ENCODE results near the gene CACNA2D3. TPM values are rescaled to one million over a fixed set of nuclear protein-coding genes. Genes with fewer than 3 reads are reported as not detected.

Gene CACNA2D3
- total RNA-seq, 1 donor from 2014 or later: 10.0 TPM

DNA sequence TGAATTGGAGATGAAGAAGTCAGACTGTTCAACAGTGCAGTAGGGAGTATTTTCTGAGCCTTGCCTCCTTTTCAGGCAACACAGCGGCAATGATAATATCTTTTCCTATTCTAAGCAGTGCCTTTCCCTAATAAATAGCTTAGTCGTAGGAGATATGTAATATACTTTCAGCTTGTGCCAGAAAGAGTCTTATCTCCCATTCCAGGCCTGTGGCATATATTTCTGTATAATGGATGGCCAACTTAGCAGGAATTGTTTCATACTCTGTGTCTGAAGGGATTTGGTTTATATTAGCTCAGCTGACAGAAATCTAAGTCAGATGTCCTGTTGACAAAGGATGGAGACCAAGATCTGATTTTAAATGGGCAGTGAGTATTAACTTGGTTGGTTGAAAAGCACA, 397.1 kb downstream of the CACNA2D3 start:
- no peak for DNase-seq
- H3K4me1 Mint-ChIP-seq (ENCODE audit: low read depth, unreplicated experiment): peaks cover 7% of the 10 kb centered on the region
- H3K4me3 Mint-ChIP-seq (ENCODE audit: unreplicated experiment): no peak overlapping the region
- no peak overlapping the region for H3K27ac Mint-ChIP-seq (ENCODE audit: unreplicated experiment)
- TF ChIP-seq, protein P1, sequence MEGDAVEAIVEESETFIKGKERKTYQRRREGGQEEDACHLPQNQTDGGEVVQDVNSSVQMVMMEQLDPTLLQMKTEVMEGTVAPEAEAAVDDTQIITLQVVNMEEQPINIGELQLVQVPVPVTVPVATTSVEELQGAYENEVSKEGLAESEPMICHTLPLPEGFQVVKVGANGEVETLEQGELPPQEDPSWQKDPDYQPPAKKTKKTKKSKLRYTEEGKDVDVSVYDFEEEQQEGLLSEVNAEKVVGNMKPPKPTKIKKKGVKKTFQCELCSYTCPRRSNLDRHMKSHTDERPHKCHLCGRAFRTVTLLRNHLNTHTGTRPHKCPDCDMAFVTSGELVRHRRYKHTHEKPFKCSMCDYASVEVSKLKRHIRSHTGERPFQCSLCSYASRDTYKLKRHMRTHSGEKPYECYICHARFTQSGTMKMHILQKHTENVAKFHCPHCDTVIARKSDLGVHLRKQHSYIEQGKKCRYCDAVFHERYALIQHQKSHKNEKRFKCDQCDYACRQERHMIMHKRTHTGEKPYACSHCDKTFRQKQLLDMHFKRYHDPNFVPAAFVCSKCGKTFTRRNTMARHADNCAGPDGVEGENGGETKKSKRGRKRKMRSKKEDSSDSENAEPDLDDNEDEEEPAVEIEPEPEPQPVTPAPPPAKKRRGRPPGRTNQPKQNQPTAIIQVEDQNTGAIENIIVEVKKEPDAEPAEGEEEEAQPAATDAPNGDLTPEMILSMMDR (IDR thresholded peaks at IDR 0.05; ENCODE audit: partially characterized antibody, unreplicated experiment): no peak
- peaks cover 1% of the 10 kb centered on the region for H3K9me3 Mint-ChIP-seq (ENCODE audit: unreplicated experiment)
- no peaks in the 10 kb centered on the region for H3K36me3 Mint-ChIP-seq (ENCODE audit: unreplicated experiment)
- no peaks in the 10 kb centered on the region for H3K27me3 Mint-ChIP-seq (ENCODE audit: unreplicated experiment)

DNA sequence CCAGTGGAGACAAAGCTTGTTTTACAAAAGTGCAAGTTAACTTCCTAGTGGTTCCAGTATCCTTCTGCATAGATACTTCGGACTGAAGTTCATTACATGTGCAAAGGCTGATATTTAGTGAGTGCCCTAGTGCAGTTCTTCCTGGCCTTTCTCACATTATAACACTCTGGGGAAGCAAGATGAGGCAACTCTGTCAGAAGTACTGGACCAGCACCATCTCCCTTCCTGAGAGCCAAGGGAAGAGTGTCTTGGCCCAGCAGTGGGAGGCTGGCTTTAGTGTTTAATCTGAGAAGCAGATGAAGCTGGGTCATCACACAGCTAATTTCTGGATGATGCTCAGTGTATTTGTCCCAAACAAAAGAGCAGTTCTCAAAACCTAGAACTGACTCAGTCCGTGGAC, 397.7 kb downstream of the CACNA2D3 start:
- no peaks in the 10 kb centered on the region for H3K36me3 Mint-ChIP-seq (ENCODE audit: unreplicated experiment)
- TF ChIP-seq, protein P1 (IDR thresholded peaks at IDR 0.05; ENCODE audit: partially characterized antibody, unreplicated experiment): no peak
- peaks cover 5% of the 10 kb centered on the region for H3K4me1 Mint-ChIP-seq (ENCODE audit: low read depth, unreplicated experiment)
- no peaks in the 10 kb centered on the region for H3K27me3 Mint-ChIP-seq (ENCODE audit: unreplicated experiment)
- no peak overlapping the region for H3K4me3 Mint-ChIP-seq (ENCODE audit: unreplicated experiment)
- no peak for DNase-seq
- H3K27ac Mint-ChIP-seq (ENCODE audit: unreplicated experiment): no peak overlapping the region
- H3K9me3 Mint-ChIP-seq (ENCODE audit: unreplicated experiment): peaks cover 1% of the 10 kb centered on the region

DNA sequence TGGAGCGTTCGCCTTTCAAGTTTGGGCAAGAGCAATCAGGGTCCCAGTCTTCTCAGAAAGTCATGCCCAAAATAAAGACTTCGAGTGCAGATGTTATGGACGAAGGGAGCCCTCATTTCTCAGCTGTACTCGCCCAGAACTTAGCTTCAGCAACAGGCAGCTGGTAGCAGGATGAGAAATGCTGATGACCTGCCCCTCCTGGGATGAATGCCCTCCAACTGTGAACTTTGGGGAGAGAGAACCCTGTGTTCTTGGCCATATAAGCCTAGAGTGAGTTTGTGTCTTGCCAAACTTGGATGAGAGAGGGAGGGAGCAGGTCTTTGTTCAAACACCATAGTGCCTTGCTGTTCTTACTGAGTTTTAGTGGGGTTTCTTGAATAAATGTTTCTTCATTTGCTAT, 405.2 kb downstream of the CACNA2D3 start:
- H3K36me3 Mint-ChIP-seq (ENCODE audit: unreplicated experiment): no peaks in the 10 kb centered on the region
- H3K4me1 Mint-ChIP-seq (ENCODE audit: low read depth, unreplicated experiment): no peaks in the 10 kb centered on the region
- H3K27me3 Mint-ChIP-seq (ENCODE audit: unreplicated experiment): peaks cover 2% of the 10 kb centered on the region
- no peak overlapping the region for H3K27ac Mint-ChIP-seq (ENCODE audit: unreplicated experiment)
- DNase-seq: no peak
- TF ChIP-seq, protein P1 (IDR thresholded peaks at IDR 0.05; ENCODE audit: partially characterized antibody, unreplicated experiment): no peak
- no peaks in the 10 kb centered on the region for H3K9me3 Mint-ChIP-seq (ENCODE audit: unreplicated experiment)
- H3K4me3 Mint-ChIP-seq (ENCODE audit: unreplicated experiment): no peak overlapping the region

DNA sequence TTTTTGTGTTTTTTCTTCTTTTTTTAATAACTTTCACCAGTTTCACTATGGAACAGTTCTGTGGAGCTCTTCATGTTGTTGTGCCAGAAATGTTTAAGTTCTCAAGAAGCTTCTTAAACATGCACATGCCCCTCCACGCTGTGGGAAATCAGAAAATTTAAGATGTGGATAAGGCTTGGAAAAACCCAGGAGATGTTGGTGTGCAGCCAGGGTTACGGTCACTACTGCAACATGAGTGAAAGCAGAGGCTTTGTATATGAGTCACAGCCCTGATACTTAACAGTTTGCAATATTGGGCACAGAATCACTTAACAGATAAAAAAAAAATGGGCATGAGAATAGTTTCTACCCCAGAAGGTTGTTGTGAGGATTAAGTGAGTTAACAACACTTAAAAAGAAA, 405.6 kb downstream of the CACNA2D3 start:
- Mint-ChIP-seq H3K4me1 (ENCODE audit: low read depth, unreplicated experiment) (no peaks in the 10 kb centered on the region), H3K36me3 (ENCODE audit: unreplicated experiment) (no peaks in the 10 kb centered on the region), H3K27me3 (ENCODE audit: unreplicated experiment) (peaks cover 2% of the 10 kb centered on the region), H3K27ac (ENCODE audit: unreplicated experiment) (no peak overlapping the region), H3K9me3 (ENCODE audit: unreplicated experiment) (no peaks in the 10 kb centered on the region), H3K4me3 (ENCODE audit: unreplicated experiment) (no peak overlapping the region)
- TF ChIP-seq, protein P1 (IDR thresholded peaks at IDR 0.05; ENCODE audit: partially characterized antibody, unreplicated experiment): no peak
- no peak for DNase-seq

DNA sequence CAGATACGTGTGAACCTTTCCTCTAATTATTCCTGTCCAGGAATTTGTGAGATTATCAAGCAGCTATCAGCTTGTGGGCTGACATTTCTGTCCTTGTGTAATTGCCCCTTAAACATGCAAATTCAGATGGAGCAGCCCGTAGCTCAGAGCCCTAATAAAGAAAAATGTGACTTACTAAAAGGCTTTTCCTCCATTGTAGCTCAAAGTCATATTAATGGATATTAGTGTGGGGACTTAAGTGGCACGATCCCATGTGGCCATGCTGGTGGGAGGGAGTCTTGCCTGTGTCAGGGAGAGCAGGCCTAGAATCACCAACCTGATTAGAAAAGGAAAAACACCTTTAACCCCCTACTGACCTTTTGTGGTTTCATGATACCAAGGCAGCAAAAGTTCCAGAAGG, 406.3 kb downstream of the CACNA2D3 start:
- Mint-ChIP-seq H3K4me3 (ENCODE audit: unreplicated experiment) (no peak overlapping the region), H3K27ac (ENCODE audit: unreplicated experiment) (no peak overlapping the region), H3K9me3 (ENCODE audit: unreplicated experiment) (no peaks in the 10 kb centered on the region), H3K27me3 (ENCODE audit: unreplicated experiment) (peaks cover 2% of the 10 kb centered on the region), H3K4me1 (ENCODE audit: low read depth, unreplicated experiment) (no peaks in the 10 kb centered on the region), H3K36me3 (ENCODE audit: unreplicated experiment) (no peaks in the 10 kb centered on the region)
- TF ChIP-seq, protein P1 (IDR thresholded peaks at IDR 0.05; ENCODE audit: partially characterized antibody, unreplicated experiment): no peak
- no peak for DNase-seq
